CD4-positive, alpha-beta T cell (primary cell): Measurements from ENCODE around the gene VWC2L. TPM values are rescaled to one million over a fixed set of nuclear protein-coding genes. Genes with fewer than 3 reads are reported as not detected.

Source experiments
- ATAC-seq: fragments of 200-7000 bp; cut with Tn5 transposase; one replicate; pipeline ENCODE4 v1.10.0; 2022; ENCODE audit warnings: mild to moderate bottlenecking; ENCODE audit not compliant: poor library complexity
- CTCF ChIA-PET: fragments of 350-600 bp; sonication (Branson Sonifier 250); formaldehyde crosslinking; loops from one replicate; lab custom pipeline; 2021; ENCODE audit warnings: antibody characterized with exemption, inconsistent platforms; lab: Charles Lee
- POLR2A ChIA-PET: fragments of 350-600 bp; sonication (Branson Sonifier 250); formaldehyde crosslinking; loops from one replicate; lab custom pipeline; 2021; ENCODE audit warnings: antibody characterized with exemption, inconsistent platforms; lab: Charles Lee
- DNase-seq, 14 experiments: peaks; one replicate each; pipeline ENCODE4 v3.0.0-alpha.2; 2013 to 2020; ENCODE audit warnings: mixed read lengths in 2 of 14
- H3K27ac ChIP-seq, 2 donors: one replicate each; pipeline versions ENCODE4 v1.5.1 to v1.7.0; 2013; ENCODE audit warnings: low read length in 2 of 2, low read depth in 1 of 2, mild to moderate bottlenecking in 1 of 2
- H3K27me3 ChIP-seq, 2 experiments: 1 replicate in 1 of 2; 2 replicates in 1 of 2; pipeline versions ENCODE4 v1.6.1 to v1.7.0; 2013; ENCODE audit warnings: low read length in 2 of 2, control low read depth in 1 of 2, mild to moderate bottlenecking in 1 of 2, moderate library complexity in 1 of 2; ENCODE audit not compliant: insufficient read depth in 2 of 2, control insufficient read depth in 1 of 2
- H3K36me3 ChIP-seq: one replicate; pipeline ENCODE4 v1.6.1; 2013; ENCODE audit warnings: low read length, control low read depth; ENCODE audit not compliant: insufficient read depth
- H3K4me1 ChIP-seq: one replicate; pipeline ENCODE4 v1.6.1; 2013; ENCODE audit warnings: low read length, control low read depth; ENCODE audit not compliant: insufficient read depth
- H3K4me3 ChIP-seq: one replicate; pipeline ENCODE4 v1.5.1; 2013; ENCODE audit warnings: mild to moderate bottlenecking, low read length, moderate library complexity
- H3K9me3 ChIP-seq, 2 experiments: 1 replicate in 1 of 2; 2 replicates in 1 of 2; pipeline versions ENCODE4 v1.6.1 to v1.7.0; 2013; ENCODE audit warnings: low read length in 2 of 2, mild to moderate bottlenecking in 2 of 2, control low read depth in 1 of 2, moderate library complexity in 1 of 2; ENCODE audit not compliant: control insufficient read depth in 1 of 2, insufficient read depth in 1 of 2
- H3K27ac Mint-ChIP-seq: one replicate; pipeline ENCODE4 v1.8.0; 2020; ENCODE audit warnings: mixed read lengths
- H3K27me3 Mint-ChIP-seq: one replicate; pipeline ENCODE4 v1.8.0; 2021; ENCODE audit warnings: mixed read lengths
- H3K36me3 Mint-ChIP-seq: one replicate; pipeline ENCODE4 v1.8.0; 2021; ENCODE audit warnings: low read depth, mixed read lengths
- H3K4me1 Mint-ChIP-seq: one replicate; pipeline ENCODE4 v1.8.0; 2021; ENCODE audit warnings: low read depth, mixed read lengths
- H3K4me3 Mint-ChIP-seq: one replicate; pipeline ENCODE4 v1.8.0; 2020; ENCODE audit warnings: mild to moderate bottlenecking, mixed read lengths
- H3K9me3 Mint-ChIP-seq: one replicate; pipeline ENCODE4 v1.8.0; 2020; ENCODE audit warnings: mixed read lengths
- intact Hi-C, 2 experiments: fragments of 100-400 bp; cut with DNase I in 1 of 2; cut with micrococcal nuclease in 1 of 2; formaldehyde crosslinking; loops; one replicate each; pipeline versions ENCODE4 v1.15.1 to v1.9.0; 2023 to 2025; cut with DNase I, micrococcal nuclease
- total RNA-seq, 174 experiments: library from RNA in 2 of 174; stranded (reverse) in 2 of 174; gene quantifications; one replicate each; pipeline ENCODE4 v1.2.3 and lab custom pipeline; 2021 to 2026
- TF ChIP-seq, protein P1 (sequence below): fragments of 200-600 bp; IDR thresholded peaks from one replicate; pipeline ENCODE4 v1.8.0; 2022; ENCODE audit warnings: antibody characterized with exemption, mild to moderate bottlenecking

Gene VWC2L
- total RNA-seq, 2 experiments from 2014 or later, result not detected

DNA sequence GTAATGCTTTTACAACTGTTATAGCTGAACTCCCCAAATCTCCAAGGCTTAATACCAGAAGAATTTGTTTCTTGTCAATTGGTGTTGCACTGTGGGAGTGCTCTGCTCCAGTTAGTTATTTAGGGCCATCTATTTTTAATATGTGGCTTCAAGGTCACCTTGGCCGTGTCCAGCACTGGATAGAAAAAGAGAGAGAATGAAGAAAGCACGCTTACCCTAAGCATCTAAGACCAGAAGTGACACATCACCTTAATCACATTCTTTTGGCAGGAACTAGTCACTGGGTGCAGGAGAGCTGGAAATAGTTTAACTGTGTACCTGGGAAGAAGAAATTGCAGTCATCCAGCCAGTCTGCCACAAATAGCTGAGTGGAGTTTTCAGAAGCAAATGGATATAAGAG is 78.8 kb downstream of the VWC2L start:
- Mint-ChIP-seq H3K4me3 (no peak overlapping the region), H3K27me3 (no peaks in the 10 kb centered on the region), H3K27ac (no peak overlapping the region), H3K9me3 (peaks cover 2% of the 10 kb centered on the region), H3K36me3 (no peaks in the 10 kb centered on the region), H3K4me1 (no peaks in the 10 kb centered on the region)
- POLR2A ChIA-PET, result no interaction called here
- intact Hi-C loops, result no loop called here
- H3K36me3 ChIP-seq, result no peaks in the 10 kb centered on the region
- no peak overlapping the region for H3K4me3 ChIP-seq
- CTCF ChIA-PET, result no interaction called here
- TF ChIP-seq, protein P1, sequence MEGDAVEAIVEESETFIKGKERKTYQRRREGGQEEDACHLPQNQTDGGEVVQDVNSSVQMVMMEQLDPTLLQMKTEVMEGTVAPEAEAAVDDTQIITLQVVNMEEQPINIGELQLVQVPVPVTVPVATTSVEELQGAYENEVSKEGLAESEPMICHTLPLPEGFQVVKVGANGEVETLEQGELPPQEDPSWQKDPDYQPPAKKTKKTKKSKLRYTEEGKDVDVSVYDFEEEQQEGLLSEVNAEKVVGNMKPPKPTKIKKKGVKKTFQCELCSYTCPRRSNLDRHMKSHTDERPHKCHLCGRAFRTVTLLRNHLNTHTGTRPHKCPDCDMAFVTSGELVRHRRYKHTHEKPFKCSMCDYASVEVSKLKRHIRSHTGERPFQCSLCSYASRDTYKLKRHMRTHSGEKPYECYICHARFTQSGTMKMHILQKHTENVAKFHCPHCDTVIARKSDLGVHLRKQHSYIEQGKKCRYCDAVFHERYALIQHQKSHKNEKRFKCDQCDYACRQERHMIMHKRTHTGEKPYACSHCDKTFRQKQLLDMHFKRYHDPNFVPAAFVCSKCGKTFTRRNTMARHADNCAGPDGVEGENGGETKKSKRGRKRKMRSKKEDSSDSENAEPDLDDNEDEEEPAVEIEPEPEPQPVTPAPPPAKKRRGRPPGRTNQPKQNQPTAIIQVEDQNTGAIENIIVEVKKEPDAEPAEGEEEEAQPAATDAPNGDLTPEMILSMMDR, result no peak
- no peaks in the 10 kb centered on the region for H3K9me3 ChIP-seq
- DNase-seq (no peak), ATAC-seq (no peak)
- no peaks in the 10 kb centered on the region for H3K4me1 ChIP-seq
- H3K27me3 ChIP-seq, result no peaks in the 10 kb centered on the region
- H3K27ac ChIP-seq, result no peak overlapping the region

DNA sequence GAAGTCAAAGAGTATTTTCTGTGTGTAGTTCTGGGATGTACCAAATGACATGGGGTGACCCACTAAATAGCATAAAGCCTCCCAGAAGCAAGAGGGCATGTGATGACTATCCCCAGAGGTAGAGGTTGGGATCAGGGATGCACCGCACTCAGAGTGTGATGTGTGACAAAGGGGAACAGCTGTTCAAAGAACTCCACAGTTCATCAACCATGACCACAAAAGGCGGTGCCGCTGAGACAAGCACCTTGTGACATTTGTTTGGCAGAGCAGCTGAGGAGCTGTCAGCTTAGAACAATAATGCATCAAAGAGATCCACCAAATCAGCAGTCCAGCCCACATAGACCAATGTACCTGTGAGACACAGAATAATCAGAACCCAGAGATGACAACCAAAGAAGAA is 81.3 kb downstream of the VWC2L start:
- no peaks in the 10 kb centered on the region for H3K27me3 Mint-ChIP-seq

GRCh38 chr2:214492608-214493007 is 81.8 kb downstream of the VWC2L start:
- H3K36me3 ChIP-seq, result no peaks in the 10 kb centered on the region
- Mint-ChIP-seq H3K27me3 (no peaks in the 10 kb centered on the region), H3K4me1 (no peaks in the 10 kb centered on the region), H3K9me3 (peaks cover 2% of the 10 kb centered on the region), H3K27ac (no peak overlapping the region), H3K36me3 (no peaks in the 10 kb centered on the region), H3K4me3 (no peak overlapping the region)
- no peak overlapping the region for H3K27ac ChIP-seq
- H3K27me3 ChIP-seq, result no peaks in the 10 kb centered on the region
- ChIA-PET CTCF (no interaction called here), POLR2A (no interaction called here)
- no peak overlapping the region for H3K4me3 ChIP-seq
- TF ChIP-seq, protein P1, result no peak
- DNase-seq (no peak), ATAC-seq (no peak)
- H3K9me3 ChIP-seq, result no peaks in the 10 kb centered on the region
- H3K4me1 ChIP-seq, result no peaks in the 10 kb centered on the region
- intact Hi-C loops, result no loop called here

More for the DNA sequence above, 81.3 kb downstream of the VWC2L start:
- no peak overlapping the region for H3K27ac Mint-ChIP-seq
- Histone ChIP-seq H3K36me3 (no peaks in the 10 kb centered on the region), H3K27me3 (no peaks in the 10 kb centered on the region), H3K4me3 (no peak overlapping the region), H3K9me3 (no peaks in the 10 kb centered on the region), H3K4me1 (no peaks in the 10 kb centered on the region), H3K27ac (no peak overlapping the region)
- peaks cover 2% of the 10 kb centered on the region for H3K9me3 Mint-ChIP-seq
- CTCF ChIA-PET, result no interaction called here
- intact Hi-C loops, result no loop called here
- POLR2A ChIA-PET, result no interaction called here
- TF ChIP-seq, protein P1, result no peak
- no peaks in the 10 kb centered on the region for H3K36me3 Mint-ChIP-seq
- DNase-seq (no peak), ATAC-seq (no peak)
- no peak overlapping the region for H3K4me3 Mint-ChIP-seq
- H3K4me1 Mint-ChIP-seq, result no peaks in the 10 kb centered on the region
